ENCODE results near the gene ECE2. TPM values are rescaled to one million over a fixed set of nuclear protein-coding genes. Genes with fewer than 3 reads are reported as not detected.

The ECE2 gene
- total RNA-seq, 4 donors from 2014 or later: not detected

GRCh38 chr3:184328516-184328915 is 52.7 kb downstream of the ECE2 start:
- H3K27me3 ChIP-seq: no peaks in the 10 kb centered on the region
- DNase-seq: no peak
- no peaks in the 10 kb centered on the region for H3K9me3 ChIP-seq
- H3K27ac ChIP-seq: no peak overlapping the region
- no peak overlapping the region for H3K4me3 ChIP-seq (replicated peaks in 1 of 3)
- peaks cover 98 to 100% of the 10 kb centered on the region in 2 donors for H3K36me3 ChIP-seq
- H3K4me1 ChIP-seq: no peaks in the 10 kb centered on the region
- WGBS, 2 donors: 46 to 54% methylated on average over 3 of the region's 3 CpGs
- no peak for TF ChIP-seq POLR2A (IDR thresholded peaks at IDR 0.05)
- TF ChIP-seq, protein P1, sequence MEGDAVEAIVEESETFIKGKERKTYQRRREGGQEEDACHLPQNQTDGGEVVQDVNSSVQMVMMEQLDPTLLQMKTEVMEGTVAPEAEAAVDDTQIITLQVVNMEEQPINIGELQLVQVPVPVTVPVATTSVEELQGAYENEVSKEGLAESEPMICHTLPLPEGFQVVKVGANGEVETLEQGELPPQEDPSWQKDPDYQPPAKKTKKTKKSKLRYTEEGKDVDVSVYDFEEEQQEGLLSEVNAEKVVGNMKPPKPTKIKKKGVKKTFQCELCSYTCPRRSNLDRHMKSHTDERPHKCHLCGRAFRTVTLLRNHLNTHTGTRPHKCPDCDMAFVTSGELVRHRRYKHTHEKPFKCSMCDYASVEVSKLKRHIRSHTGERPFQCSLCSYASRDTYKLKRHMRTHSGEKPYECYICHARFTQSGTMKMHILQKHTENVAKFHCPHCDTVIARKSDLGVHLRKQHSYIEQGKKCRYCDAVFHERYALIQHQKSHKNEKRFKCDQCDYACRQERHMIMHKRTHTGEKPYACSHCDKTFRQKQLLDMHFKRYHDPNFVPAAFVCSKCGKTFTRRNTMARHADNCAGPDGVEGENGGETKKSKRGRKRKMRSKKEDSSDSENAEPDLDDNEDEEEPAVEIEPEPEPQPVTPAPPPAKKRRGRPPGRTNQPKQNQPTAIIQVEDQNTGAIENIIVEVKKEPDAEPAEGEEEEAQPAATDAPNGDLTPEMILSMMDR (IDR thresholded peaks at IDR 0.05): no peak
- intact Hi-C loops (cut with DNase I): no loop called here

GRCh38 chr3:184332370-184333090 is 56.7 kb downstream of the ECE2 start:
- Histone ChIP-seq H3K9me3 (no peaks in the 10 kb centered on the region), H3K36me3 (peaks cover 73 to 77% of the 10 kb centered on the region in 2 donors)

GRCh38 chr3:184333190-184333589 is 57.4 kb downstream of the ECE2 start:
- Histone ChIP-seq H3K4me3 (replicated peaks in 1 of 3) (no peak overlapping the region), H3K9me3 (no peaks in the 10 kb centered on the region), H3K27me3 (no peaks in the 10 kb centered on the region), H3K27ac (no peak overlapping the region), H3K4me1 (peaks cover 19% of the 10 kb centered on the region in 2 donors), H3K36me3 (peaks cover 66 to 70% of the 10 kb centered on the region in 2 donors)
- intact Hi-C loops (cut with DNase I): no loop called here
- no peak for DNase-seq
- 86 to 89% methylated on average over 6 of the region's 6 CpGs for WGBS, 2 donors
- TF ChIP-seq, protein P1 (IDR thresholded peaks at IDR 0.05): no peak
- no peak for TF ChIP-seq POLR2A (IDR thresholded peaks at IDR 0.05)

More at GRCh38 chr3:184332370-184333090, 56.7 kb downstream of the ECE2 start:
- Histone ChIP-seq H3K4me1 (peaks cover 13% of the 10 kb centered on the region in 2 donors), H3K4me3 (replicated peaks in 1 of 3) (no peak overlapping the region), H3K27me3 (no peaks in the 10 kb centered on the region), H3K27ac (peak overlapping the region in 1 of 3 donors; percentile 35)
- intact Hi-C loops (cut with DNase I): no loop called here
- no peak for DNase-seq
- 87 to 89% methylated on average over 10 of the region's 10 CpGs for WGBS, 2 donors
- TF ChIP-seq, protein P1 (IDR thresholded peaks at IDR 0.05): no peak
- no peak for TF ChIP-seq POLR2A (IDR thresholded peaks at IDR 0.05)

- peaks cover 19 to 20% of the 10 kb centered on the region in 2 donors for H3K4me1 ChIP-seq
Measured at GRCh38 chr3:184333700-184334099, 57.9 kb downstream of the ECE2 start.

More at GRCh38 chr3:184333700-184334099, 57.9 kb downstream of the ECE2 start:
- WGBS, 2 donors: 82 to 87% methylated on average over 3 of the region's 3 CpGs
- TF ChIP-seq POLR2A (IDR thresholded peaks at IDR 0.05): no peak
- TF ChIP-seq, protein P1 (IDR thresholded peaks at IDR 0.05): no peak
- no peaks in the 10 kb centered on the region for H3K9me3 ChIP-seq
- H3K27me3 ChIP-seq: no peaks in the 10 kb centered on the region
- intact Hi-C loops (cut with DNase I): no loop called here
- no peak overlapping the region for H3K27ac ChIP-seq
- DNase-seq: no peak
- H3K4me3 ChIP-seq (replicated peaks in 1 of 3): no peak overlapping the region
- peaks cover 61 to 65% of the 10 kb centered on the region in 2 donors for H3K36me3 ChIP-seq

All from thyroid gland (tissue), 4 donors.